Measurements from ENCODE around the gene MED26.
A peak's percentile ranks its signal among the peaks of the same experiment; 100 is the strongest.

The MED26 gene

DNA sequence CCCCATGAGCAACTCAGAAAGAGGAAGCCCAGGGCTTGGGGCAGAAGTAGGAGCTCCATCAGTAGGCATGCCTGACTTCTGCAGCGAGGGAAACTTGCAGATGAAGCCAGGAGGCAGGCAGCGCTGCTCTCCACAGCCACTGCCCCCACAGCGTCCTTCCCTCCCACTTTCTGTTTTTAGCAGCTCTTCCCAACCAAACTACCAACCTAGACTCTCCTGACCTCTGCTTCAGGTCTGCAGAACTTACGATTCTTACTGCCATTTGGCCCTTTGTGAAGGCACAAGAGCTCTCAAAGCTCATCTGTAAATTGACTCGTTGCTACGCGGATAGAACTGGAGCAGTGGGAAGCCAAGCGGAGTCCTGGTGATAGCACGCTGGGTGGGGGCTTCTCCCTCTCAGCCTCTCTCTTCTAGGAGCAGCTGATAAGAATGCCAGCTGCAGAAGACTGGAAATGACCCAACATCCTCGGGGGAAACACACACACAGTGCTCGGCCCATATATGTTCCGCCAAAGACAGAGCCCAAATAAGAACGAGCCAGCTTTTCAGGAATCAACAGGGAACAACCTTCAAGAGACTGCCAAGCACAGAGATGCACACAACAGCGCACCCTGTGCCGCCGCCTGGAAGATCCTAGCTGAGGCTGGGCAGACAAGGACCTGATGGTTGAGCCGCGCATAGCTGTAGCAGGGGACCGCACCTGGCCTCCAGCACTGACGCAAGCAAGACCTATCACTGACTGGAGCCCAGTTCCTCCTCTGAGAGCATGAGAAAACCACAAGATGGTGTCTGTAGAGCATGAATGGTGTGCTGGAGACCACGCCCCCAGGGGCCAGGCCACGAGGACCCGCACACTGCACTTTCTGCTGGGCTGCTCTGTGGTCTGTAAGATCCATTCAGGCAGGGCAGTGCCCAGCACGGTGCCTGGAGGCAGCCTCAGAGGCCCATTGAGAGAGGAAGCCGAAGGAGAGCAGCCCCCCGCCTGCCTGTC lies 39.9 kb downstream of the MED26 start:
- DNase-seq = peak; percentile 83

DNA sequence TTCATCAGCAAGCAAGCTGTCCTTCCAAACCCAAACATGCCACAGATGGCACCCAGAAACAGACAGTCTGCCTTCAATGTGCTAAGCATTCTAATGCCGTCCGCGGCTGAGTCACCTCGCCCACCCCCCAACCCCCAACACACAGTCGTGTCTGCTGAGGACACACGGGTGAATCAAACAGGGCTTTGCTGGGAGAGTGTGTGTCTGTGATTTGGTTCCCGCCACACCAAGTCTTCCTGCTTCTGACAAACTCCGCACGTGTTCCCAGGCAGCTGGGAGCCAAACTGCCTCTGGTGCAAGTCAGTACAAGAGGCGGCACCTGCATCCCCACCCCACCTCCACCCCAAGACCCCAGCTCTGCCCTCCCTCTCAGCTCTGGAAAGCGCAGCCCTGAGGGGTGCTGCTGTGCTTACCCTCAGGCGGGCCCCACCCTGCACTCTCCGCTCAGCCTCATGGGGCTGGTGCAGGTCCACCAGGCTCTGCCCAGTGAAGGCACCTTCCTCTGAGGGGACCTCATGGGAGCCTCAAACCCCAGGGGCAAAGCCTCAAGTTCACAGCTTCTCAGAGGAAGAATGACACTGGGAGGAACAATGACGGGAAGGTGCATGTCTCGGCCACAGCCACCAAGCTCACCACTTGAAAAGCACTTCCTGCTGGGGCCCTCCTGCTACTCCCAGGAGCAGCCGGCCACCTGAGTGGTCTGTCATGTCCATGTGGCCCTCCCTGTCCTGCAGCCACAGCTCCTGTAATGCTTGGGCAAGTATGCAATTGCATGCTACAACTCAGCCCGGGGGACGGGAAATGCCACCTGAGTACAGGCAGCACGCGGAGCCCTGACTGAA lies 40.8 kb downstream of the MED26 start:
- DNase-seq = peak; percentile 71

DNA sequence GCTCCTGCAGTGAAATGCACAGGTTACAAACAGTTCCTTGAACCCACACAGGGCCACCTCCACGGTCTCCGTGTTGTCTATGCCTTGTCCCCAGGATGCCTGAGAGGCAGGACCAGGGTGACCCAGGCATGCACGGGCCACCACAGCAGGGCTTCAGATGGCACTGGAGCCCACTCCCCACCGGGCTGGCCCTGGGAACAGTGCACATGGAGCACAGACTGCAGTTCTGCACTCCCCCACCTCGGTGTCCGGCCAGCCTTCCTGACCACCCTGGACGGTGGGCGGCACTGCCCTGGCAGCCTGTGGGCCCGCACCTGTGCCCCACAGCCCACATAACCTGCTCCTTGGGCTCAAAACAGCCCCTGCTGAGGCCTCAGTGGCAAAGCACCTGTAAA lies 41.5 kb downstream of the MED26 start:
- DNase-seq = no peak

DNA sequence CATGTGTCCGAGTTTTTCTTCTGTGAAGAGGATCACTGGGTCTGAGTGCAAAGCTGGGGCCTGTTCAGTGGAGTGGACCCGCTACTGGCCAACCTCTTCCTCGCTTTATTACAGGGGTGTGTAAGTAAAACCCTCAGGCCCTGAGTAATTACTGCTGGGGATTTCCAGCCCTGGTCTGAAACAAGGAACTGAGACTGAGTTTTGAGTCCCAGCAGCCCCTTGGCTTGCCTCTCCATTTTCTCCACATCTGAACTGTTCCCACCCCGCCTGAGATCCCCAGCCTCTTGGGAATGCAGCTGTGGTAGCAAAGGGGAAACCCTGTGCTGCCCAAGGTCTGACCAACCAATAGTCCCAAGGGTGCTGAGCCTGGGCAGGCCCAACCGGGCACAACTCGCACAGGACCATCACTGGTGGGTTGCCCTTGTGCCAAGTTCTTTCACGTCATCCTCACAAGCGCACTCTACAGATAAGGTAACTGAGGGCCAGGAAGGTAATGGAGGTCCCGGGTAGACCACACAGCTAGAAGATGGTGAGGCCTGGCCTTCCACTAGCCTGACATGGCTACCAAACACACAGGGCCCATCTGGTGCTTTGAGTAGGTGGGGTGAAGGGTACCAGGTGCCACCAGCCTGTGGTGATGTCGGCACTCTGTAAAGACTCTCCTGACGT lies 42.1 kb downstream of the MED26 start:
- peak; percentile 74 for DNase-seq

DNA sequence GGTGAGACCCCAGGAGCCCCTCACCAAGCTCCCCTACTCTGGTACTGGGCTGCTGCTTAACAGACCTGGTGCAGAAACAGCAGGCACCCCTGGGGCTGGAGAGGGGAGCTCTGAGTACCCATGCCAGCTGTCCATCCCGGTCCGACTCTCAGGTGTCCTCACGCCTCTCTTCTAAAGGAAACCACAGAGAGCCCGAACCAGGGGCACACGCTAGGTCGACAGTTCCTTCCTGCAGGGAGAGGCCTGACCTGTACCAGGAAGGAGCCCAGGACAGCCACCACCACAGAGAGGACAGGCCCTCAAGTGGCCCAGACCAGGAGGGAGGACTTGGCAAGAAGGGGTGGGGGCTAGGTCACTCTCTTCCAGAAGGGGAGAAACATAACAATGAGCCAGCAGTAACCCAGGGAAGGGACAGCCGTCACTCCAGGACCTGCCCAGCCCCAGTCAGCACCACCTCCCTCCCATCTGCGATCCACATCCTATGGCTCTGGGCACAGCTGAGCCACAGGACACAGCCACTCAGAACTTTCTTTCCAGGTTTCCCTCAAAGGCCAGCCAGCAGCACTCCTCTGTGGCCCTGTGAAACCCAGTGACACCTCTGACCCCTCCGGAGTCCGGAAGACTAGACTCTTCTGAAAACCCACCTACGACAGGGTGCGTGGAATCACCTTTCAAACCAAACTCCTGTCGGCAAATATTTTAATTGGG lies 42.8 kb downstream of the MED26 start:
- no peak for DNase-seq

DNA sequence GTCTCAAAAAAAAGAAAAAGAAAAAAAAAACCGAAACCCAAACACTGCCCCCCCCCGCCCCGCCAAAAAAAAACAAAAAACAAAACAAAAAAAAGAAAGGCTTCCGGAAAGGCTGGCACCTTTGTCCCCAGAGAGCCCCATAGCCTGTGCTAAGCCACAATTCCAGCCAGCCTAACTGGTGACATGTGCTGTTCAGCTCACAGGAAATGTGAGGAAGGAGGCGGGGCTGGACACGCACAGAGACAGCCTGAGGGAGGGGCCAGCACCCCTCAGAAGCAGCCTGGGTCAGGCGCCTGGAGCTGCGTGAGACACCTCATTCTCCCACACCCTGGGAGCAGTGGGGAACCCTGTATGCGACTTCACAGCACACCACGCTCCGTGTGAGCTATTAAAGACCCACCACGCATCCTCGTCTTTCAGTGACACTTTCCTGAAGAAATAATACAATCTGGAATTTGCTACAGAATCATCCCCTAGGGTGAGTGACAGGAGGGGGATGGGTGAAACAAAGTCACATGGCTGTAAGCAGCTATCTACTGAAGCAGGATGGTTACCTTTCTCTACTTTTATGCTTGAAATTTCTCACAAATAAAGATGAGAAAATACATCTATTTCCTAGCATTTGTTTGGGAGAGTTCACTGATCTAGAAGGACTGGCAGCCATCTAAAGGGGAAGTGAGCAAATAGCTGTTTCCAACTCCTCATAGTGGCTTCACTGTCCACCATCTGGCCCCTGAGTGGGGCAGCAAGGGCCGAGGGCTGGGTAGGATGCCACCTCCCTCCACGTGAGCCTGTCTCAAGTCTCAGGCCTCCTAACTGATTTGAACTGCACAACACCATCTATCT lies 43.5 kb downstream of the MED26 start:
- DNase-seq = peak; percentile 96

DNA sequence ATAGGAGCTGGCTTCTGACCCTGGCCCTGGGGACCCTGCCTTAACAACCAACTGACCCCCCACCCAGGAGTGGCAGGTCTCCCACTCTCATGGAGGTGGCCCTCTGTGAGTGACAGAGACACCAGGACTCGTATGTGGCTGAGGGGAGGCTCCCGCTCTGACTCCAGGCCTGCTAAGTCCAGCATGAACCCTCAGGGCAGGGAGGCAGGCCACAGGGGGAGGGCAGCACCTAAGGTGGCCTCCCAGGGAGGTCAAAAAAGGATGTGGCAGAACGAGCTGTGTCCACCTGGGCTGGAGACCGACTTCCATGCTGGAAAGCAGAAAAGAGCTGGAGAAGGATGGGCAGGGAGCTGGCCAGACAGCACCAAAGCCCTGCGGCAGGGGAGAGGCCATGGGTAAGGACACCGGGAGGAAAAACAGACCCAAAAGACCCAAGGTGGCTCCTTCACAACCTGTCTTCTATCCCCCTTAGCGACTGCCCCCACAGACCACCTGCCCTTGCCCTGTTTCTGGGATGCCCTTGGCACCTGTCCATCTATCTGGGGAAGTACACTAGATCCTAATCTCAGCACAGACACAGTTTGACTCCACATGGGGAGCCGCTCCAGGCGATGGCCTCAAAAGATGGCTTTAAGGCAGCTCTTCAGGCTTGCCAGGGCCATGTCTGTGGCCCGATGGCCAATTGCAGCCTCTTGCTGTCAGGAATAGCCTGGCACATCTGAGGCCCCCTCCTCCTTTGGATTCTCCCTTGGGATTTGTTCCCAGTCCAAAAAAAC lies 45.3 kb downstream of the MED26 start:
- DNase-seq = no peak

DNA sequence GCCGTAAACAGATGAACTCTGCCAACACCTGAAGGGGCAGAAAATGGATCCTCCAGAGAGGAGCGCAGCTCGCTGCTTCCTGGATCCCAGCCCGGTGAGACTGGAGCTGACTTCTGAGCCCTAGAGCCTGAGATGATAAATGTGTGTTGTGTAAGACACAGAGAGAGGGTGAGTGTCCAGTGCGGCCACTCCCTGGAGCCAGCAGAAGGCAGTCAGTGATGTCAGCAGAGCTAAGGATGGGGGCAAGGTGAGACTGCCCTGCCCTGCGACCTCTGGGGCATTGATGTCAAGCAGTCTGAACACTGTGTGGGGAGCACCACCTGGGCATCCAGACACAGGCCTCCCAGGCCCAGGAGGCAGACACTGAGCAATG lies 46.0 kb downstream of the MED26 start:
- DNase-seq = no peak

DNA sequence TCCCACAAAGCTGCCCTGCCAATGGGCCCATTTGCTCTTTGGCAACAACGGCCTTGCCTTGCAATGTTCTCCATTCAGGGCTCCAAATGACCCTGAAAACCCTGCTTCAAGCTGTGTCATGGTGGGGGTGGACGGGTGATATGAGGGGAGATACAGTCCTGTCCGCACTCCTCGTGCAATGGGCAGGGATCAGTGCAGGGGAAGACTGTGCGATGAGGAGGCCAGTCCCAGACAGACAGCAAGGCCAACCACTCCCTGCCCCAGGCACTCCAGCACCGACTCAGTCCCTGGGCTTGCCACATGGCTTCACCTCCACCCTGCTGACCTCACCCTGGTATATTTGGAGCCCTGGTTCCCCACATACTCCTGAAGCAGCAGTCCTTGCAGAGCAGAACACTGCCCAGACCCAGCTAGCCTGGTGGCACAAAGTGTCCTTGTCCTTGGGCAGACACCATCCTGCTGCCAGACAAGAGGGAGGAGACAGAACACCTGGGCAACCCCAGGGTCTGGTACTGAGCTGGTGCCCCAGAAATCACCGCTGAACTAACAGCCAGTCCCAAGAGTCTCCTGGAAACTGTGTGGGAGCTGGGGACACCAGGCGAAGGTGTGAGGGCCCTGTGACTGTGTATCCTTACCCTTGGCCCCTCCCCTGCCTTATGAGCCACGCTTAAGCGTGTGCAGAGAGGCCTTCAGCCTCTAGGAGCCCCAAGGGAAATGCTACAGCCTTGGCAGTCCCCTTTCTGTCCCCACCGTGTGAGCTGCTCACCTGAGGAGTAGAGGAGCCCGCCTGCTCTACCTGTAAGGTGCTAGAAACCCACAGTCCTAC lies 46.6 kb downstream of the MED26 start:
- DNase-seq = no peak

DNA sequence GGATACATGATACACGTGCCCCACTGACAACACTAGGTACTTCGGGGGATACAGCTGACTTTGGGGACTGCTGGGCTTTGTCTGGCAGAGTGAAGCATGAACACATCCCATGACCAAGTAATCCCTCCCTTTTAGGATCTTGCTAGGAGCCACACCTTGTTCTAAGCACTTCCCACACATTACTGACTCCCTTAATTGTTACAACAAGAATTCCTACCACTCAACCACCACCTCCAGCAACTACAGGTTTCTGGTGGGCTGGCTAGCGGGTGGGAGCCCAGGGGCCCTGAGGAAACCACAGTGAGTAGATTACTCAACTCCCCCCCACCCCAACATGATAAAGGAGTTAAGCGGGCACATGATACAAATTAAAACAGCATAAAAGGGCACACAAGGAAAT lies 48.6 kb downstream of the MED26 start:
- DNase-seq = no peak

DNA sequence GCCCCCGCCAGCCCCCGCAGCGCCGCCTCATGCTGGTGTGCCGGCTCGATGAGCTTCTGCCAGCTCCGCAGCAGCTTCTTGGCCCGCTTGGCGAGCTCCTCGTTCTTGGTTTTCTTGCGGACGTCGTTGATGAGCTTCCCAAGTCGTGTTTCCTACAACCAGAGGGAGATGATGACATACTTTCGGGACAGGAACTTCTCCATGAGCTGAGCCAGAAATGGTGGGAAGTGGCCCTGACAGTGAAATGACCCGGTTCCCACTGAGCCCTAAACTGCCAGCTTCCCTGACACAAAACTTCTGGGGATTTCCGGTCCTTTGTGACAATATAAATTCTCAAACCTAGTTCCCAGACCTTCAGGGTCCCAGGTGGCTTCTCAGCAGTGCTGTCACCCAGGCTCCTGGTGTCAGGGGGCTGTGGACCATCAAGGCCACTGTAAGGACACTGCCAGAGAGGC lies 50.4 kb downstream of the MED26 start:
- no peak for DNase-seq

DNA sequence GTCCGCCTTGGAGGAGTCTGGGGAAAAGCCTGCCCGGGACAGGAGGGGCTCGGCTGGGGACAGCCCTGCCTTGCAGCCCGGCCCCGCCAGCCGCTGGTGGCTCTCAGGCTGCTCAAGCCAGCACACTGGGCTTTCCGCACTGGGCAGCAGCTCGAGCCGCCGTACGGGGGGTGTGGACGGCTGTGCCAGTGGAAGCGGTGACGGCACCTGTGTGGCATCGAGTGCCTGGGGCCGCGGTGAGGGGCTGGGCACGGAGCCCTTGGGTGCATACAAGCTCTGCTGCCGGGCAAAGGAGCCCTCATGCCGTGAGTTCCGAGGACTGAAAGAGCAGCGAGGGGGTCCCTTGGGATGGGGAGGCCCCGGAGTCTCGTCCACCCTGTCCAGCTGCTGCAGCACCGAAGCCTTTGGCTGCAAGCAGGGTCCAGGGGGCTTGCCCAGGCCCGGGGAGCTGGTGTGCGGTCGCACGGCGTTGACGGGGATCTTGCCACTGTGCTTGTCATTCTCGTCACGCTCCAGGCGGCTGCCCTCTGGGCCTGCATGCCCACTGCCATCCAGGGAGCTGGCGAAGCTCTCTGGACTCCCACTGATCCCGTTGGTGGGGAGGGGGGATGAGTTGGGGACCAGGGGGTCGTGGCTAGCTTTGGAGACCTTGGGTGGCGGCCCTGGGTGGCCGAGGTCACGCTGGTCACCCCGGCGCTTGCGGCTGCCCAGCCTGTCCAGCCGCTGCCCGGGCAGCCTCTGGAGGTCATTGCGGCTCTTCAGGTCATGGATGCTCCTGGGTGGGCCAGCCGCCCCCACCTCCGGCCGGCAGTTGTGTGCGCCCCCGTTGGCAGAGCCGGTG lies 51.1 kb downstream of the MED26 start:
- no peak for DNase-seq

DNA sequence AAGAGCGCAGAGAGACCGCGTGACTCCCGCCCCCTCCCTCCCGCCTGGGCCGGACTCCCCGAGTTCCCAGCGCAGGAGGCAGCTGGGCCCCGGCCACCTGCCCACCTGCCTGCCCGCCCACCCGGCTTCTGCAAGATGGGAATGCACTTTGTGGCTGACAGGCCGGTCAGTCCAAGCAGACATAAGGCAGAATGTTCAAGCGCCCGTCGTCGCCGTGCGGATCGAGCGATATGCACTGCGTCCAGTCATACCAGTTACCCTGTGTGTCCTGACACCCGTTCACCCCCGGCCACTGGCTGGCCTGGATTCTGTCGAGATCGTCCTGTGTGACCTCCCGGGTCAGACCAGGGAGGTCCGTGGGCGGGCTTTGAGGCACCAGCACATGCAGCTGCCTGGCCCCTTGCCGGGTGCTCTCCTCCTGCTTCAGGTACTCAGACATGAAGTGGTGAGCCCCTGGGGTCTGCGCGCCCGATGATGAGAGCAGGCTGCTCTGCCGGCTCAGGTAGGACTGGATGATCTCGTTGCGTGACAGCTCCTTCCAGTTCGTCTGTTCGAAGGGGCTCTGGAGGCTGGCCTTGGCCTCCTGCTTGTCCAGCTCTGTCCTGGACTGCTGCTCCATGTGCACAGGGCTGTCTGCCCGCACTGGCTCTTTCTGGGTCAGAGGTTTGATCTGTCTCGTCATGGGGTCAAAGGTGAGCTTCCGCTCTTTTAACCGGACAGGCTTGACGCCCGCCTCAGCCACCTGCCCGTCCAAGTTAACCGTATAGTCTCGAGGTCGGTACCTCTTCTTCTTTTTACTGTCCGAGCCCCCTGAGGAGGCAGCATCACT lies 51.9 kb downstream of the MED26 start:
- DNase-seq = no peak

DNA sequence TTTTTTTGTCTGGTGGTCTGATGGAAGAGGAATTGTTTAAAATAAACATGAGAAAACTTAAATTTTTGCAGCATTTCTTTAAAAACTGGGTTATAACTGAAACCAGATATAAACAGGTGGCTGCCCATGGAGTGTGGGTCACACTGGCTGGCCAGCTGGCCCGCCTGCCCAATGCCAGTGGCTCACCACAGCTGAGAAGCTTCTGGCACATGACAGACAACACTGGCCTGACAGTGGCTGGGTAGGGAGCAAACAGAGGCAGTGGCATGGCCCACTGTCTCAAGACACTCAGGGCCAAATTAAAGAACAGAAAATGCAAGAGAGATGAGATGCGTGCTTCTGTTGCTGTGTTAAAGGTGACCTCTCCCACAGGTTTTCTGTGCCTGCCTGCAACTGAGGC lies 52.7 kb downstream of the MED26 start:
- DNase-seq = no peak

DNA sequence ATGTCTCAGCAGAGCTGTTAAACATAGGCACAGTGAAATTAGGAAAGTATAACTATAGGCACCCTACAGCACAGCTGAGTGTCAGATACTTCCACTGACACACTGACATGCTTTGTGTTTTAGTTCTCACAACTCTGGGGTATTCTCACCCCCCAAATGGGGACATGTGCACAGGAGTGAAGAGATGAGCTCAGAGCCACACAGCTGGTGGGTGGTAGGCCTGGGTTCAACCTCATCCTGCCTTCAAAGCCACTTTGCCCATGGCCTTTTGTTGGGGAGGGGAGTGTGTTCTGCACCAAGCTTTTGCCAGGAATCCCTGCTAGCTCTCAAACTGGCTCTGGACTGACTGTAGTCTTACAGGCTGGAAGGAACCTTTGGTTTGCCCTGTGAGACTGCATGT lies 54.1 kb downstream of the MED26 start:
- no peak for DNase-seq

DNA sequence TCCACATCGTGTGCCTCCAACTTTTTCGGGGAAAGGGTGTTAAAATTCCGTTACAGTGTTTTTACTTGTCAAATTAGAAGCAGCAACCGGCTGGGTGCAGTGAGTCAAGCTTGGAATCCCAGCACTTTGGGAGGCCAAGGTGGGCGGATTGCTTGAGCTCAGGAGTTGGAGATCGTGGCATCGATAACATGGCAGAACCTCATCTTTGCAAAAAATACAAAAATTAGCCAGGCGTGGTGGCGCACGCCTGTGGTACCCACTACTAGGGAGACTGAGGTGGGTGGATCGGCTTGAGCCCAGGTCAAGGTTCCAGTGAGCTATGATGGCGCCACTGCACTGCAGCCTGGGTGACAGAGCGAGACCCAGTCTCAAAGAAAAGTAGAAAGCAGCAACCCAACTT lies 54.7 kb downstream of the MED26 start:
- no peak for DNase-seq

DNA sequence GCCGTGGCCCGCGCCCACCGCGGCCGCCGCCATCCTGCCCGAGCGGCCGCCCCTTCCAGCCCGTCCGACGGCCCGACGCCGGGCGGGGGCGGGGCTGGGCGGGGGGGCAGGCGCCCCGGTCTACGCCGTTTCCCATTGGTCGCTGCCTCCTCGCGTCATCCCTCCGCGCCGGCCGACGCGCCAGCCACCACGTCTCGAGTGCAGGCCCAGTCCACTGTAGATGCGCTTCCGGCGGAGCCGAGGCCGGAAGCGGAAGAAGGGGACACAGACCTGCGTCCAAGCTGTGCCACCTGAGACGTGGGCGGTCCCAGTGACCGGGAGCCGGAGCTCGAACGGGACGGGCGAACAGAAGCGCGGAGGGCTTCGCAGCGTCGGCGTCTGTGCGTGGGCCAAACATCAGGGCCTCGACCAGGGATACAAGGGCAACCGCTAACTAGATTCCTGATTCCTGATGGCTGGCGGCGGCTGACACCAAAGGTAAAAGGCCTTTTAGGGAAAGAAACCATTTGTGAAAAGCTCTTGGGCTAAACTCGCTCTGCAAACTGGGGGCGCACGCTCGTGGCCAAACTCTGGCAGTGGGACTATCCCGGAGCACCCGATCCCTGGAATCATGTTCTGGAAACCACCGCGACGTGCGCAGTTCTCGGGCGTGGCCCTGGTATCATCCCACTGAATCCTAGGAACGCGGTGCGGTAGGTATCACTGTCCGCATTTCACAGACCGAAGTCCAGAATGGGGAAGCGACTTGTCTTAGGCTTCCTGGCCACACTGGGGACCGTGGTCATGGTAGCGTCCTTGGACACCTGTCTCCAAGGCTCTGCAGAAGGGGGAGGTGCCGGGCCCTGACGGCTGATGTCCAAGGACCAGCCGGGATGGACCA lies 55.4 kb downstream of the MED26 start, which contains the start of gene SLC35E1:
SLC35E1 (minus strand) TSS at position 84 of the 880 bp plus-strand sequence; CDS start at position 33, 51 bp downstream.
- DNase-seq = peak; percentile 97

Measured in activated CD4-positive, alpha-beta T cell treated with anti-CD3 and anti-CD28 coated beads, Interleukin-2, Interleukin-6, amounts not matched to agents 100 ng/mL and 50 ng/mL, durations not matched to agents 16 hours and 8 hours (primary cell).